ENCODE data around the gene SINHCAF. TPM values are rescaled to one million over a fixed set of nuclear protein-coding genes. Genes with fewer than 3 reads are reported as not detected.

The SINHCAF gene
- total and polyA plus RNA-seq, 2 experiments from 2014 or later, result 581 to 686 TPM

- H3K9me3 Mint-ChIP-seq, result no peaks in the 10 kb centered on the region; the same call in 2 of the 3 replicates
- no peak for TF ChIP-seq STAT1 (IDR thresholded peaks at IDR 0.05; ENCODE audit: unreplicated experiment)
- no peak for TF ChIP-seq CTCF (conservative IDR thresholded peaks at IDR 0.05; ENCODE audit: low read depth in 2 of 2)
- TF ChIP-seq EZH2 (IDR thresholded peaks at IDR 0.05; ENCODE audit: low read depth, unreplicated experiment), result no peak
- TF ChIP-seq ZNF462 (CRISPR knock-in tag; IDR thresholded peaks at IDR 0.05), result no peak
- TF ChIP-seq ETS1 (IDR thresholded peaks at IDR 0.05), result no peak
- no peak for TF ChIP-seq REST (IDR thresholded peaks at IDR 0.05; ENCODE audit: unreplicated experiment)
- no peak for TF ChIP-seq NANOG (IDR thresholded peaks at IDR 0.05; ENCODE audit: borderline replicate concordance)
- TF ChIP-seq JUNB (IDR thresholded peaks at IDR 0.05; ENCODE audit: unreplicated experiment), result no peak
- no peak for TF ChIP-seq POLR2AphosphoS5 (IDR thresholded peaks at IDR 0.05; ENCODE audit: low read depth)
- TF ChIP-seq CREB1 (CRISPR knock-in tag; IDR thresholded peaks at IDR 0.05; ENCODE audit: low read depth), result no peak
- TF ChIP-seq ZNF331 (CRISPR knock-in tag; IDR thresholded peaks at IDR 0.05; ENCODE audit: low read depth), result no peak
- TF ChIP-seq ZNF114 (CRISPR knock-in tag; IDR thresholded peaks at IDR 0.05), result no peak
- TF ChIP-seq EZH2phosphoT487 (IDR thresholded peaks at IDR 0.05; ENCODE audit: unreplicated experiment), result no peak
- no peak overlapping the region for H3K27ac Mint-ChIP-seq
- no peak overlapping the region for H2AFZ ChIP-seq
- H3K4me3 Mint-ChIP-seq, result no peak overlapping the region; the same call in 2 of the 3 replicates
- peak overlapping the region; percentile 93; the same call in 1 of the 2 replicates for H3K4me3 ChIP-seq
- no peak for DNase-seq (ENCODE audit: low spot score)
- peaks cover 86% of the 10 kb centered on the region for H3K4me1 Mint-ChIP-seq
- H3K4me1 ChIP-seq (ENCODE audit: insufficient read depth), result peaks cover 89% of the 10 kb centered on the region
- H3K4me2 ChIP-seq, result peak overlapping the region; percentile 93
- H4K20me1 ChIP-seq (replicated peaks; ENCODE audit: insufficient read depth), result peaks cover 95% of the 10 kb centered on the region
- no peaks in the 10 kb centered on the region for H3F3A ChIP-seq (replicated peaks; ENCODE audit: low read depth)
- H3K36me3 Mint-ChIP-seq (ENCODE audit: low read depth), result peaks cover 46% of the 10 kb centered on the region
- no peaks in the 10 kb centered on the region for H3K36me3 ChIP-seq (ENCODE audit: insufficient read depth)
- peak overlapping the region; percentile 18 for H3K27ac ChIP-seq (ENCODE audit: low read depth)
- H3K9me2 ChIP-seq (ENCODE audit: insufficient read depth), result no peaks in the 10 kb centered on the region
- H3K27me3 ChIP-seq (ENCODE audit: insufficient read depth), result no peaks in the 10 kb centered on the region
- peaks cover 100% of the 10 kb centered on the region for H3K79me2 ChIP-seq (replicated peaks; ENCODE audit: insufficient read depth)
- H3K27me3 Mint-ChIP-seq (ENCODE audit: insufficient read depth, low read depth, poor library complexity), result peaks cover 8% of the 10 kb centered on the region
- no peak for ATAC-seq
These were observed 10.0 kb downstream of the SINHCAF start for GRCh38 chr12:31315784-31316465.
